OCI-LY3 (cell line): ENCODE measurements around the gene PLXNB1.

ENCODE experiments used
- H2AFZ ChIP-seq: fragments of 200-600, 300-600 bp; shearing (Covaris generic); 2 replicates; pipeline ENCODE4 v1.6.0; 2014; ENCODE audit warnings: antibody characterized with exemption, low read depth, low read length
- H3K27ac ChIP-seq: fragments of 200-600, 300-600 bp; sonication (generic); 2 replicates; pipeline ENCODE4 v1.5.1; 2014; ENCODE audit warnings: mild to moderate bottlenecking, low read length, moderate library complexity, mixed read lengths
- H3K27me3 ChIP-seq: fragments of 200-600, 300-600 bp; sonication (generic); 2 replicates; pipeline ENCODE4 v1.6.1; 2014; ENCODE audit warnings: low read depth, low read length, mixed read lengths
- H3K36me3 ChIP-seq: fragments of 200-600, 300-600 bp; sonication (generic); replicated peaks from 2 replicates; pipeline ENCODE3; 2014; ENCODE audit warnings: low read depth, low read length, mixed read lengths
- H3K4me1 ChIP-seq: fragments of 300-600, 200-600 bp; sonication (generic); 2 replicates; pipeline ENCODE4 v1.6.1; 2014; ENCODE audit warnings: low read length, mixed read lengths
- H3K4me2 ChIP-seq: fragments of 200-600, 300-600 bp; sonication (generic); 2 replicates; pipeline ENCODE4 v1.6.1; 2014; ENCODE audit warnings: low read length, mixed read lengths
- H3K4me3 ChIP-seq: fragments of 300-600, 200-600 bp; sonication (generic); 2 replicates; pipeline ENCODE4 v1.5.1; 2014; ENCODE audit warnings: antibody characterized with exemption, mild to moderate bottlenecking, low read length, moderate library complexity
- H3K79me2 ChIP-seq: fragments of 300-600, 200-600 bp; shearing (Covaris generic); 2 replicates; pipeline ENCODE4 v1.6.1; 2014; ENCODE audit warnings: mild to moderate bottlenecking, low read length, mixed read lengths
- H3K9ac ChIP-seq: fragments of 300-600, 200-600 bp; shearing (Covaris generic); 2 replicates; pipeline ENCODE4 v1.6.0; 2014; ENCODE audit warnings: mild to moderate bottlenecking, low read length, moderate library complexity
- H3K9me3 ChIP-seq: fragments of 200-600, 300-600 bp; shearing (Covaris generic); 2 replicates; pipeline ENCODE4 v1.6.1; 2014; ENCODE audit warnings: low read length, mixed read lengths; ENCODE audit not compliant: insufficient read depth
- H4K20me1 ChIP-seq: fragments of 200-600, 300-600 bp; sonication (generic); 2 replicates; pipeline ENCODE4 v1.6.1; 2016; ENCODE audit warnings: low read length, mixed read lengths; ENCODE audit not compliant: insufficient read depth
- CTCF ChIP-seq: fragments of 200-600, 300-600 bp; sonication (generic); IDR thresholded peaks from 2 replicates; pipeline ENCODE4 v1.5.1; 2014; ENCODE audit warnings: antibody characterized with exemption, low read length, low read depth
- EZH2phosphoT487 ChIP-seq: fragments of 200-600 bp; shearing (Covaris generic); IDR thresholded peaks from 2 replicates; pipeline ENCODE4 v1.6.1; 2018; ENCODE audit warnings: antibody characterized with exemption, mixed run types, low read depth

Gene PLXNB1

GRCh38 chr3:48367201-48367600, 62.7 kb downstream of the PLXNB1 start:
- no peak for TF ChIP-seq CTCF
- Histone ChIP-seq H3K4me2 (no peak overlapping the region), H3K4me1 (no peaks in the 10 kb centered on the region), H3K4me3 (no peak overlapping the region), H3K27ac (no peak overlapping the region), H3K36me3 (no peaks in the 10 kb centered on the region), H2AFZ (no peak overlapping the region), H3K9me3 (peaks cover under 1% of the 10 kb centered on the region; the same call in 1 of the 2 replicates), H4K20me1 (no peaks in the 10 kb centered on the region), H3K27me3 (no peaks in the 10 kb centered on the region), H3K79me2 (no peaks in the 10 kb centered on the region), H3K9ac (no peak overlapping the region)

GRCh38 chr3:48364840-48365239, 65.0 kb downstream of the PLXNB1 start:
- no peak overlapping the region for H3K27ac ChIP-seq
- no peaks in the 10 kb centered on the region for H3K36me3 ChIP-seq
- H3K9ac ChIP-seq: no peak overlapping the region
- H3K27me3 ChIP-seq: no peaks in the 10 kb centered on the region
- peaks cover 11% of the 10 kb centered on the region; the same call in 1 of the 2 replicates for H3K9me3 ChIP-seq
- H3K79me2 ChIP-seq: no peaks in the 10 kb centered on the region
- no peak overlapping the region for H2AFZ ChIP-seq
- TF ChIP-seq CTCF (no peak), EZH2phosphoT487 (no peak)
- H3K4me1 ChIP-seq: no peaks in the 10 kb centered on the region
- no peaks in the 10 kb centered on the region for H4K20me1 ChIP-seq
- H3K4me3 ChIP-seq: no peak overlapping the region
- H3K4me2 ChIP-seq: no peak overlapping the region

GRCh38 chr3:48361928-48362327, 68.0 kb downstream of the PLXNB1 start:
- Histone ChIP-seq H2AFZ (no peak overlapping the region), H3K79me2 (no peaks in the 10 kb centered on the region), H3K27me3 (0 out of 2 replicates have a peak, but pooled peaks cover 5% of the 10 kb centered on the region), H4K20me1 (no peaks in the 10 kb centered on the region), H3K9me3 (peaks cover 11% of the 10 kb centered on the region), H3K27ac (no peak overlapping the region), H3K4me2 (no peak overlapping the region), H3K36me3 (no peaks in the 10 kb centered on the region), H3K9ac (no peak overlapping the region), H3K4me3 (no peak overlapping the region), H3K4me1 (no peaks in the 10 kb centered on the region)
- no peak for TF ChIP-seq CTCF
- no peak for TF ChIP-seq EZH2phosphoT487

- Histone ChIP-seq H2AFZ (no peak overlapping the region), H3K27me3 (0 out of 2 replicates have a peak, but pooled peaks cover 12% of the 10 kb centered on the region), H3K4me1 (no peaks in the 10 kb centered on the region), H4K20me1 (no peaks in the 10 kb centered on the region), H3K4me3 (no peak overlapping the region), H3K4me2 (no peak overlapping the region), H3K36me3 (no peaks in the 10 kb centered on the region), H3K9me3 (peaks cover 6% of the 10 kb centered on the region), H3K9ac (no peak overlapping the region), H3K79me2 (no peaks in the 10 kb centered on the region), H3K27ac (no peak overlapping the region)
- no peak for TF ChIP-seq CTCF
Observed at GRCh38 chr3:48356419-48356818, 73.5 kb downstream of the PLXNB1 start.
